SU-DHL-6 (cell line): ENCODE results near the gene CD200R1L.
A peak's percentile ranks its signal among the peaks of the same experiment; 100 is the strongest.

ENCODE experiments used
- H2AFZ ChIP-seq: fragments of 200-600 bp; sonication (generic); 2 replicates; pipeline ENCODE4 v1.6.1; 2014; ENCODE audit warnings: low read depth, mild to moderate bottlenecking, moderate library complexity, mixed read lengths, antibody characterized with exemption, low read length; ENCODE audit not compliant: severe bottlenecking
- H3F3A ChIP-seq: fragments of 200-600 bp; shearing (Covaris generic); 2 replicates; pipeline ENCODE4 v1.6.0; 2016; ENCODE audit warnings: antibody characterized with exemption, mild to moderate bottlenecking; ENCODE audit not compliant: insufficient read depth
- H3K27ac ChIP-seq: fragments of 200-600 bp; sonication (generic); 2 replicates; pipeline ENCODE4 v1.5.1; 2016; ENCODE audit warnings: low read depth, mild to moderate bottlenecking, low read length, moderate library complexity, mixed read lengths
- H3K27me3 ChIP-seq: fragments of 200-600 bp; sonication (generic), shearing (Covaris generic); 2 replicates; pipeline ENCODE4 v1.6.0; 2014; ENCODE audit warnings: mild to moderate bottlenecking, low read length
- H3K36me3 ChIP-seq: fragments of 200-600 bp; sonication (generic); 2 replicates; pipeline ENCODE4 v1.6.1; 2014; ENCODE audit warnings: mild to moderate bottlenecking, low read length, mixed read lengths
- H3K4me2 ChIP-seq: fragments of 300-600, 200-600 bp; shearing (Covaris generic), sonication (generic); 2 replicates; pipeline ENCODE4 v1.6.0; 2014; ENCODE audit warnings: low read length, low read depth, mild to moderate bottlenecking; ENCODE audit not compliant: poor library complexity, severe bottlenecking
- H3K4me3 ChIP-seq: fragments of 200-600 bp; sonication (generic); 2 replicates; pipeline ENCODE4 v1.5.1; 2014; ENCODE audit warnings: antibody characterized with exemption, low read length, mild to moderate bottlenecking, mixed read lengths; ENCODE audit not compliant: insufficient read depth, poor library complexity, severe bottlenecking
- H3K79me2 ChIP-seq: fragments of 200-600 bp; sonication (generic); 2 replicates; pipeline ENCODE4 v1.6.1; 2014; ENCODE audit warnings: mild to moderate bottlenecking, low read length, moderate library complexity; ENCODE audit not compliant: insufficient read depth
- H3K9ac ChIP-seq: fragments of 200-600 bp; sonication (generic); 2 replicates; pipeline ENCODE4 v1.7.0; 2014; ENCODE audit warnings: mild to moderate bottlenecking, low read length
- H3K9me2 ChIP-seq: fragments of 200-600 bp; sonication (generic); replicated peaks from 2 replicates; pipeline ENCODE4 v1.6.1; 2014; ENCODE audit warnings: low read length; ENCODE audit not compliant: insufficient read depth
- H3K9me3 ChIP-seq: fragments of 200-600 bp; sonication (generic); 2 replicates; pipeline ENCODE4 v1.6.1; 2014; ENCODE audit warnings: low read length, mixed read lengths; ENCODE audit not compliant: insufficient read depth
- H4K20me1 ChIP-seq: fragments of 200-600 bp; sonication (generic); 2 replicates; pipeline ENCODE4 v1.6.1; 2014; ENCODE audit warnings: low read depth, mild to moderate bottlenecking, antibody characterized with exemption, low read length, moderate library complexity, mixed read lengths
- CTCF ChIP-seq: fragments of 200-600 bp; sonication (generic); IDR thresholded peaks from one replicate; pipeline ENCODE4 v1.5.1; 2017; ENCODE audit warnings: antibody characterized with exemption, mild to moderate bottlenecking, low read length, moderate library complexity; ENCODE audit not compliant: insufficient read depth, poor library complexity, severe bottlenecking
- EZH2phosphoT487 ChIP-seq: fragments of 200-600 bp; sonication (generic), shearing (Covaris generic); conservative IDR thresholded peaks from 2 replicates; pipeline ENCODE4 v1.6.1; 2018; ENCODE audit warnings: mild to moderate bottlenecking, antibody characterized with exemption, low read length, moderate library complexity, mixed read lengths

CD200R1L gene

DNA sequence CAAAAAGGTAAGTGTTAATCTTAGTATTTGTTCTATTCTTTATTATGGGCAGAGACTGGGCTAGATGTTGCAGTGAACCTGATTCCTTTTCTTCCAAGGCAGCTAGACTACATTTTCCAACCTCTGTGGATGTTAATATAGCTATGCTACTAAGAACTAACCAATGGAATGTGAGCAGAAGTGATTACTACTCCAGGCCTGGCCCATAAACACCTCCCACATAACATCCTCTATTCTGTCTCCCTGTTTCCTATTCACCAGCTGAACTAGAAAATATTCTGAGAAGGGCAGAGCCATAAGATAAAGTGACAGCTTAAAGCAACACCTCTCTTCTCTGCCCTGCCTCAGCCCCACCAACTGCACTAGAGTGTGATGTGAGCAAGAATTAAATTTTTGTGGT is 29.4 kb downstream of the CD200R1L start:
- no peaks in the 10 kb centered on the region for H3K9me2 ChIP-seq
- no peaks in the 10 kb centered on the region for H3K36me3 ChIP-seq
- no peak overlapping the region for H2AFZ ChIP-seq

DNA sequence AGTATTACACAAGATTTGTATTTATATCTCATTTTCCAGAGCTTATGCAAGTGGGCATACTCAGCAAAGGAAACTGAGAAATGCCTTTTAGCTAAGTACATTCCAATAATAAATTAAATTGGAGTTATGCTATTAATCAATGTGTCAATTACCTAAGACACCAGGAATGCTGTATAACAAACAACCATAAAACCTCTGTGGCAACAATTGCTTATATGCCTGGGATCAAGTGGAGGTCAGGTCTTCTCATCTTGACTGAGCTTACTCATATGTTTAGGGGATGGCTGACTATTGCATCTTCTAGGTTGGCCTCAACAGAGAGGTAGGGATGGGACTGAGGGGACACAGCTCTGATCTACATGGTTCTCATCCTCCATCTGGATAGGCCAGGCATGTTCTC is 30.7 kb downstream of the CD200R1L start:
- H2AFZ ChIP-seq = no peak overlapping the region
- no peak overlapping the region for H3K9ac ChIP-seq
- no peaks in the 10 kb centered on the region for H3K27me3 ChIP-seq
- H4K20me1 ChIP-seq = no peaks in the 10 kb centered on the region
- no peaks in the 10 kb centered on the region for H3K36me3 ChIP-seq
- TF ChIP-seq EZH2phosphoT487 (no peak), CTCF (no peak)
- no peak overlapping the region for H3K27ac ChIP-seq
- peaks cover 23% of the 10 kb centered on the region for H3F3A ChIP-seq
- H3K4me2 ChIP-seq = no peak overlapping the region
- H3K4me3 ChIP-seq = no peak overlapping the region
- H3K9me2 ChIP-seq = no peaks in the 10 kb centered on the region
- H3K79me2 ChIP-seq = no peaks in the 10 kb centered on the region
- 0 out of 2 replicates have a peak, but pooled peaks cover 4% of the 10 kb centered on the region for H3K9me3 ChIP-seq

More for the DNA sequence above, 29.4 kb downstream of the CD200R1L start:
- Histone ChIP-seq H3K4me3 (no peak overlapping the region), H3K79me2 (no peaks in the 10 kb centered on the region), H3K9me3 (0 out of 2 replicates have a peak, but pooled peaks cover 4% of the 10 kb centered on the region), H3K4me2 (no peak overlapping the region), H3K9ac (no peak overlapping the region), H3K27ac (no peak overlapping the region), H4K20me1 (no peaks in the 10 kb centered on the region), H3K27me3 (no peaks in the 10 kb centered on the region), H3F3A (peaks cover 23% of the 10 kb centered on the region)
- no peak for TF ChIP-seq EZH2phosphoT487
- TF ChIP-seq CTCF = no peak

DNA sequence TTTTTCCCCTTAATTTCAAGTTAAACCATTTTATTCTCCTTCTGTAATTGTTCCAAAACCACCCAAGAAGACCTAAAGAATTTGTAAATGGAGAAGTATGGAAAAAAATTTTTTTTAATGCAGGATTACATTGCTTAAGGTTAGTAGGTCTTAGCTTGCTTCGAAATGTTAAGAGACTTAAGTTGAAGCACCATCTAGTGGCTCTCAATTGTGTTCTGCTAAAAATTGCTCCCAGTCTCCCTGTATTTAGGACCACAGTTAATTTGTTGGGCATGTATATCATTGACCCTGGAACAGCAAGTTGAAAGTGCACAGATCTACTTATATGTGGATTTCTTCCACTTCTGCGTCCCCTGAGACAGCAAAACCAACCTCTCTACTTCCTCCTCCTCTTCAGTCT is 32.4 kb downstream of the CD200R1L start:
- Histone ChIP-seq H3K4me2 (peak overlapping the region; percentile 64), H3F3A (peaks cover 23% of the 10 kb centered on the region)

More for the DNA sequence above, 32.4 kb downstream of the CD200R1L start:
- no peak overlapping the region for H3K9ac ChIP-seq
- peak overlapping the region; percentile 70 for H3K27ac ChIP-seq
- no peaks in the 10 kb centered on the region for H3K9me2 ChIP-seq
- no peaks in the 10 kb centered on the region for H3K27me3 ChIP-seq
- 0 out of 2 replicates have a peak, but pooled peaks cover 4% of the 10 kb centered on the region for H3K9me3 ChIP-seq
- H3K79me2 ChIP-seq = no peaks in the 10 kb centered on the region
- H4K20me1 ChIP-seq = no peaks in the 10 kb centered on the region
- no peaks in the 10 kb centered on the region for H3K36me3 ChIP-seq
- peak overlapping the region; percentile 22 for H2AFZ ChIP-seq
- TF ChIP-seq CTCF (no peak), EZH2phosphoT487 (no peak)
- H3K4me3 ChIP-seq = peak overlapping the region; percentile 36
